Measurements from ENCODE around the gene SNX13.
"Not testable (repeated sequence)": the region's sequence is repeated elsewhere in the genome, so short reads cannot be mapped to it uniquely, and the experiment has no call there.

SNX13 gene

GRCh38 chr7:17913250-17913649 lies 27.0 kb downstream of the SNX13 start:
- no peak for DNase-seq (ENCODE audit: low spot score)

- no peak for DNase-seq (ENCODE audit: low spot score)
These were observed 27.6 kb downstream of the SNX13 start for GRCh38 chr7:17912536-17913235.

DNA sequence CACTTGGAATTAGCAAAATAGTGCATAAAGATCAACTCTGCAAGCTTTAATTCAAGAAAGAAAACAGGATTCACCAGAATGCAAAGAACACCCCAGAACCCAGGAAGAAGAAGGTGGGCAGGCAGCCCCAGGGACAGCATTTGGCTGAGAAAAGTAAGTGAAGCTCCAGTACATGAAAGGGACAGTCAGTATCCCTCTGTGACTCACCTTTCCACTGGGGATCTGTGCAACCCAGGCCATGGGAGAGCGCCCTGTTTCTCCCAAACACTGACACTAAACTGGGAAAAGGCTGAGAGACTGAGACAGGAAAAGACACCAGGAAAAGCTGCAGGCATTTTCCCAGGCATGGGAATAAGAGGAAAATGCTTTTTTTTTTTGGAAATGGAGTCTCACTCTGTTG lies 28.2 kb downstream of the SNX13 start:
- no peak for DNase-seq (ENCODE audit: low spot score)

DNA sequence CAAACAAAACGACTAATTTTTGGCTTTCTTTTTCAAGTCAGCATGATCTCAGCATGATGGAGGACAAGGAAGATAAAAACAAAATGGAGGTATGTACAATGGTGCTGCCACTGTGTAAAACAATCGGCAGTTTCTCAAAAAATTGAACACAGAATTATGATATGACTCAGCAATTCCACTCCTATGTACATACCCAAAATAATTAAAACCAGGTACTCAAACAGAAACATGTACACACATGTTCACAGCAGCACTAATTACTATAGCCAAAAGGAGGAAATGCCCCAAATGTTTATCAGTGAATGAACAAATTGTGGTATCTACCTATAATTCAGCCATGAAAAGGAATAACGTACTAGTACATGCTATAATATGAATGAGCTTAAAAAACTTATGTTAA lies 29.9 kb downstream of the SNX13 start:
- no peak for DNase-seq (ENCODE audit: low spot score)

GRCh38 chr7:17909310-17909709 lies 31.0 kb downstream of the SNX13 start:
- DNase-seq (ENCODE audit: low spot score), result not testable (repeated sequence)

DNA sequence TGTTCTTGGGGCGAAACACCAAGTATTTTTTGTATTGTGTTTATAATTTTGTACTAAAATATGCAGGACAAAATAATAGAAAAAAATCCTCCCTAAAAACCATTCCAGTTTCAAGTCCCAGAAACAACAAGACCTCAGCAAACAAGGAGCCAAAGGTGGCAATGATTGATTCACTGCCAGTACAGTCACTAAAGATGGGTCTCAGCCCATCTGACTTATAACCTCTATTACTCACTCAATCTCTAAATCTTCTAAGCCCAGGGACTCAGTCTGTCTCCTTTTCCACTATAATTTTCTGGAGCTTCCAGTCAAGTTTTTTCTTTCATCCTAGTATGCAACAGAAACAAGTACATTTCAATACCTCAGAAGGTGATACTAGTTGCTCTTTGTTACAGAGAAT lies 33.3 kb downstream of the SNX13 start:
- DNase-seq (ENCODE audit: low spot score), result no peak

- no peak for DNase-seq (ENCODE audit: low spot score)
These were observed 37.0 kb downstream of the SNX13 start for GRCh38 chr7:17903337-17903736.

GRCh38 chr7:17902599-17902998 lies 37.7 kb downstream of the SNX13 start:
- DNase-seq (ENCODE audit: low spot score), result no peak

GRCh38 chr7:17900464-17900863 lies 39.8 kb downstream of the SNX13 start:
- no peak for DNase-seq (ENCODE audit: low spot score)

GRCh38 chr7:17898111-17898510 lies 42.2 kb downstream of the SNX13 start:
- no peak for DNase-seq (ENCODE audit: low spot score)

- no peak for DNase-seq (ENCODE audit: low spot score)
These were observed 53.0 kb downstream of the SNX13 start for GRCh38 chr7:17887286-17887685.

DNA sequence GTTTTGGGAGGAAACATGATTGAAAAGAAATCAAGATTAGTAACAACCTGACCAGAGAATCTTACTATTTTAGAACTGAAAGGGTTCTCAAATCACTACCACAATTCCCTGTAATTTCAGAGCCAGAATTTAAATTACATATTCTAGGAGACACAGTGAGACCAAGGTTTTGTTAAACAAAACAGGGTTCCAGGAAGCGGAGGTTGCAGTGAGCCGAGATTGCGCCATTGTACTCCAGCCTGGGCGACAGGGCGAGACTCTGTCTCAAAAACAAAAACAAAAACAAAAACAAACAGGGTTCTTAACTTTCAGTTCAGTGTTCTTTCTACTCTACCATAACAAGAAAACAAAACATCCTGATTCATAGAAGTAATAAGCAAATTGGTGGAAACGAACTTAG lies 57.6 kb downstream of the SNX13 start:
- DNase-seq (ENCODE audit: low spot score), result no peak

- DNase-seq (ENCODE audit: low spot score), result no peak
These were observed 61.1 kb downstream of the SNX13 start for GRCh38 chr7:17879075-17879661.

DNA sequence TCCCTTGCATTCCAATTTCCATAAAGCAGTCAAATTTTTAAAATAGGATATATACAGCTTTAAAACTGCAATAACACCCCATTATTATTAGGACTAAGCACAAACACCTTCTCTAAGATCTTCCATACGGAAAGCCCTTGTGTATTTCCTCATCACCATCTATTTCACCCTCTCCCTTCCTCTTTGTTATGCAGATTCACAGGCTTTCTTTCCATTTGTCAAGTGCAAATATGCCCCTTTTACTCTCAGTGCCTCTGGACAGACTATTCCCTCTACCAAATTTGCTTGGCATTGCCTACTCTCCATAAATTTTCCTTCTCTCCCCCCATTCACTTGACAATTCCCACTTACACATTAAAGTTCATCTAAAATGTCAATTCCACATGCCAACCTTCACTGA lies 61.7 kb downstream of the SNX13 start:
- DNase-seq (ENCODE audit: low spot score), result no peak

DNA sequence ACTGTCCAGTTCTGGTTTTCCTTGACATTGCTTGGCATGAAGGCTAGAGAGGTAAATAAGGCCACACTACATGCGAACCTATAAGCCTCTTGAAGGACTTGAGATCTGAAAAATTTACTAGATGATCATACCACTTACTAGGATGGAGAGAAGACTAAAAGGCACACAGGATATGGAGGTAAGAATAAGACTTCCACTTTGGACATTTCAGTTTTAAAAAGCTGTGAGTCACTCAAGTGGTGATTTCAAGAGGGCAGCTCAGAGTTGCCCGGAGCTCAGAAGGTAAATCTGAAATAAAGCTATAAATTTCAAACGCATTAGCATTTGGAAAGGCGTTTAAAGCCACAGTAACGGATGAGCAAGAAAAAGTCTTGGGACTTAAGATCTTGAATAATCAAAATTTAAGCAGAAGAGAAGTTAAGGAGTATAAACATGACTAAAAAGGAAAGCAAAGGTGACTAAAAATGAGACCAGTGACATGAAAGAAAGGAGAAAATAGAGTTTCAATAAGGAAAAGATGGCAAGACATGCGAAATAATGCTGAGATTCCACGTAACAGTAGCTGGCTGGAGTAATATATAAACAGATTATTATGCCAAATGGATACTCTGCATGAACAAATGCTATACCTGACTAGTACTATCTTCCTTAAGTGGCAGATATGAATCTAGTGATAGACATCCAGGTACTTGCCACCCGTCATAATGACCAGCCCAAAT lies 68.3 kb downstream of the SNX13 start:
- no peak for DNase-seq (ENCODE audit: low spot score)

GRCh38 chr7:17870406-17870805 lies 69.9 kb downstream of the SNX13 start:
- DNase-seq (ENCODE audit: low spot score), result no peak

- no peak for DNase-seq (ENCODE audit: low spot score)
These were observed 76.5 kb downstream of the SNX13 start for GRCh38 chr7:17863809-17864143.

- no peak for DNase-seq (ENCODE audit: low spot score)
These were observed 77.0 kb downstream of the SNX13 start for GRCh38 chr7:17863095-17863808.

GRCh38 chr7:17856251-17856650 lies 84.0 kb downstream of the SNX13 start:
- DNase-seq (ENCODE audit: low spot score), result no peak

GRCh38 chr7:17855202-17855601 lies 85.1 kb downstream of the SNX13 start:
- DNase-seq (ENCODE audit: low spot score), result no peak

DNA sequence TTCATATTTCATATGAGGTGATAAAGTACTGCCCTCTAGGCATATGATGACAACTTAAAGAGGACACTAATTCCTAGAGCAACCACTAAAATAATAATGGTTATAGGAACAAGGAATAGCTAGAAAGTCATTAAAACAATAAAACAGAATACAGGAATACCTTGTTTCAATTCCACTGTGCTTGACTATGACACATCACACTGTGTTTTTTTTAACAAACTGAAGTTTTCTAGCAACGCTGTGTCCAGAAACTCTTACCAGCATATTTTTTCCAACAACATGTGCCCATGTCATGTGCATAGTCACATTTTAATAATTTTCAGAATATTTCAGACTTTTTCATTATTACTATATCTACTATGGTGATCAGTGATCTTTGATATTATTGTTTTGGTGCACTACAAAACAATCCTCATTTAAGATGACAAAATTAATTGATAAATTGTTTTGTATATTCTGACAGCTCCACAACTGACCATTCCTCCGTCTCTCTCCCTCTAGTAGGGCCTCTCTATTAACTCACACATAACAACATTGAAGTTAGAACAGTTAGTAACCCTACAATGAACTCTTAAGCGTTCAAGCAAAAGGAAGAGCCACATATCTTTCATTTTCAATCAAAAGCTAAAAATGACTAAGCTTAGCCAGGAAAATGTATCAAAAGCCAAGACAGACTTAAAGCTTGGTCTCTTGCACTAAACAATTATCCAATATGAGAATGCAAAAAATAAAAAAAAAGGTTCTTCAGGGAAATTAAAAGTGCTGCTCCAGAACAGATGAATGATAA lies 85.8 kb downstream of the SNX13 start:
- DNase-seq (ENCODE audit: low spot score), result no peak

DNA sequence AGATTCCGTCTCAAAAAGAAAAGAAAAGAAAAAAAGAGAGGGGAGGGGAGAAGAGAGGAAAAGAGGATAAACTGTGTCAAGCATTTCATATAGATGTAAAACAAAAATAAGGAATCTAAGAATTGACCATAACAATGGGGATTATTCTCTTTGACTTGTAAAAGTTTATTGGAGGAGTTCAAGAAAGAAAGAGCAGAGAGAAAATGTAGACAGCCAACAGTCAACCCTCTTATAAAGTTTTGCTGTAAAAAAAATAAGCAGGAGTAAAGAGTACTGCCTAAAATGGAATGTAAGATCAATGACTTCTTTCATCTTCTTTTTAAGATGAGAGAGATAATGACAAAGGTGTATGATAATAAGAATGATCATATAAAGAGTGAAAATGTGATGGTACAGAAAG lies 87.9 kb downstream of the SNX13 start:
- no peak for DNase-seq (ENCODE audit: low spot score)
